Measurements from ENCODE around the gene MRPS7. TPM values are rescaled to one million over a fixed set of nuclear protein-coding genes. Genes with fewer than 3 reads are reported as not detected.

MRPS7 gene
- total and polyA plus RNA-seq, 2 donors (not counting 1 experiment from before 2014, with no cell fraction given), result 44.2 to 51.5 TPM

DNA sequence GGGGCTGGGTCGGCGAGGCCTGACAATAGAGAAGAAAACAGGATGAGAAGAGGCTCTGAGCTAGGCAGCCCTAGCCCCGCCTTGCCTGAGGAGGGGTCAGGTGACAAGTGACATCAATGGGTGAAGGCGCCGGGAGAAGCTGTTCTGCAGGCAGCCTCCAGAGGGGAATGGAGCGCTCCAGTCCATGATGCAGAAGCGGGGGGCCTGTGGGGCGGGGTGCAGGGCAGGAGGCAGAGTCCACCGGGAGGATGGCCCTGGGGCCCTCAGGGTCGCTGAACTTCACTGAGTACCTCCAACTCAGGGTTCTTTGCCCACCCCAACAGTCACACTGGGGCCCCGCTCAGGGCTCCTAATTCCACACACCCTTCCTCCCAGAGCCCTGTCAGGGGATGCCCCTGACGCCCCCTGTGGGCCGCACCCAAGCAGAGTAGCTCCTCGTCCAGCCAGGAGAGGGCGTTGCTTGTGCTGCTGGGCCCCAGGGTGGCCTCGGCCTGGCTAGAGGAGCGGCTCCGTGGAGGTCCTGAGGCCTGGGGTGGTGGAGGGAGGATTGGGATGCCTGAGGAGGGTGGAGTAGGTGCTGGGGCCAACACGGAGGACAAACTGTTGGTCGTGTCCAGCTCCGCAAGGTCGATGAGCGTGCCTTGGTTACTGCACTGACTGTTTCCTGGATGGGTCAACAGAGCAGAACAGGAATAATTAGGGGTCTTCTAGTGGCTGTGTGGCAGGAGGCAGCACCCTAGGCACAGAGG, 21.1 kb upstream of the MRPS7 start:
- H3K4me1 ChIP-seq (ENCODE audit: control insufficient read depth, extremely low read depth, insufficient read depth, low read length), result peaks cover 3% of the 10 kb centered on the region
- H3K36me3 ChIP-seq (ENCODE audit: control insufficient read depth, insufficient read depth, low read length), result peaks cover 50% of the 10 kb centered on the region
- no peak overlapping the region for H3K4me3 ChIP-seq (replicated peaks in 1 of 4; ENCODE audit: control extremely low read depth in 1 of 4, insufficient read depth in 1 of 4, low read depth in 3 of 4, low read length in 4 of 4)
- no peaks in the 10 kb centered on the region for H4K20me1 ChIP-seq (ENCODE audit: control insufficient read depth, extremely low read depth, insufficient read depth, low read length)
- peak overlapping the region; percentile 39 for H3K27ac ChIP-seq (ENCODE audit: insufficient read depth, low read length)
- H3K79me2 ChIP-seq (ENCODE audit: control insufficient read depth, insufficient read depth, low read length), result no peaks in the 10 kb centered on the region
- DNase-seq (ENCODE audit: low read depth in 2 of 2), result peak; percentile 22 to 24
- TF ChIP-seq, protein P1, sequence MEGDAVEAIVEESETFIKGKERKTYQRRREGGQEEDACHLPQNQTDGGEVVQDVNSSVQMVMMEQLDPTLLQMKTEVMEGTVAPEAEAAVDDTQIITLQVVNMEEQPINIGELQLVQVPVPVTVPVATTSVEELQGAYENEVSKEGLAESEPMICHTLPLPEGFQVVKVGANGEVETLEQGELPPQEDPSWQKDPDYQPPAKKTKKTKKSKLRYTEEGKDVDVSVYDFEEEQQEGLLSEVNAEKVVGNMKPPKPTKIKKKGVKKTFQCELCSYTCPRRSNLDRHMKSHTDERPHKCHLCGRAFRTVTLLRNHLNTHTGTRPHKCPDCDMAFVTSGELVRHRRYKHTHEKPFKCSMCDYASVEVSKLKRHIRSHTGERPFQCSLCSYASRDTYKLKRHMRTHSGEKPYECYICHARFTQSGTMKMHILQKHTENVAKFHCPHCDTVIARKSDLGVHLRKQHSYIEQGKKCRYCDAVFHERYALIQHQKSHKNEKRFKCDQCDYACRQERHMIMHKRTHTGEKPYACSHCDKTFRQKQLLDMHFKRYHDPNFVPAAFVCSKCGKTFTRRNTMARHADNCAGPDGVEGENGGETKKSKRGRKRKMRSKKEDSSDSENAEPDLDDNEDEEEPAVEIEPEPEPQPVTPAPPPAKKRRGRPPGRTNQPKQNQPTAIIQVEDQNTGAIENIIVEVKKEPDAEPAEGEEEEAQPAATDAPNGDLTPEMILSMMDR (conservative IDR thresholded peaks at IDR 0.05 in 1 of 2, IDR thresholded peaks at IDR 0.05 in 1 of 2; ENCODE audit: low read depth in 1 of 2, low read length in 2 of 2), result peak; percentile 46 to 72
- no peak for TF ChIP-seq EZH2 (IDR thresholded peaks at IDR 0.05; ENCODE audit: low read length, missing control alignments)
- H3K27me3 ChIP-seq (ENCODE audit: control insufficient read depth, insufficient read depth, low read length), result no peaks in the 10 kb centered on the region
- no peak overlapping the region for H2AFZ ChIP-seq (ENCODE audit: low read length)
- H3K9me3 ChIP-seq (ENCODE audit: control insufficient read depth, insufficient read depth, low read depth, low read length), result no peaks in the 10 kb centered on the region
- no peak overlapping the region for H3K9ac ChIP-seq (ENCODE audit: insufficient read depth, low read length)
- H3K4me2 ChIP-seq (ENCODE audit: extremely low read depth, insufficient read depth, low read length), result no peak overlapping the region

DNA sequence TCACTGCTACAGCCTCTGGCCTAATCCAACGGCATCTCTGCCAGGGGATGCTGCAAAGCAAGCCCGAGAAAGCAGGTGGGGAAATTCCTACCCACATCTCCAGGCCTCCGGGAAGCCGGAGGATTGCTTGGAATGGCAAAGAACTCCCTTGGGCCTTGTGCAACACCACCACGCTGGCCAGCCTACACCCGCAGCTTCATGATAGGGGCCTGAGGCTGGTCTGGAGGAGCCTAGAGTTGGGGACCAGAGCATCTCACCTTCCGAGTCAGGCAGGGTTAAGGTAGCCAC, 20.6 kb upstream of the MRPS7 start:
- no peaks in the 10 kb centered on the region for H4K20me1 ChIP-seq (ENCODE audit: control insufficient read depth, extremely low read depth, insufficient read depth, low read length)

DNA sequence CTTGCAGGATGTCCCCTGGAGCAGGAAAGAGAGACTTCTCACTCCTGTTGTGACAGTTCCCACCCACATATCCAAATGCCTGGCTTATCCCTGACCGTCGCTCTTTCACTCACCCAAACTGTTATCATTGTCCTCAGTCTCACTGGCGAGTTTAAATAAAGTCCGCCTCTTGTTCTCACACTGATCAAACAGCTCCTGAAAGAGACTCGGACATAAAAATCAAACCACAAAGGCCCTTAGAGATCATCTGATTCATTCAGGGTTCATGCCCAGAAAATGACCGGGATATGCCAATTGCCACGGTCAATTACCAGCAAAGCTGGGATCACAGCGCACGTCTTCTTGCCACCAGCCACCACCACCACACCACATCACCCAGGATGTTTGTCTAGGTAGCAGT, 20.2 kb upstream of the MRPS7 start:
- TF ChIP-seq, protein P1 (conservative IDR thresholded peaks at IDR 0.05 in 1 of 2, IDR thresholded peaks at IDR 0.05 in 1 of 2; ENCODE audit: low read depth in 1 of 2, low read length in 2 of 2), result no peak
- Histone ChIP-seq H3K79me2 (ENCODE audit: control insufficient read depth, insufficient read depth, low read length) (no peaks in the 10 kb centered on the region), H3K36me3 (ENCODE audit: control insufficient read depth, insufficient read depth, low read length) (peaks cover 51% of the 10 kb centered on the region), H3K27ac (ENCODE audit: insufficient read depth, low read length) (peak overlapping the region; percentile 39), H3K4me2 (ENCODE audit: extremely low read depth, insufficient read depth, low read length) (no peak overlapping the region), H3K9ac (ENCODE audit: insufficient read depth, low read length) (no peak overlapping the region), H4K20me1 (ENCODE audit: control insufficient read depth, extremely low read depth, insufficient read depth, low read length) (no peaks in the 10 kb centered on the region), H2AFZ (ENCODE audit: low read length) (no peak overlapping the region), H3K9me3 (ENCODE audit: control insufficient read depth, insufficient read depth, low read depth, low read length) (no peaks in the 10 kb centered on the region), H3K4me1 (ENCODE audit: control insufficient read depth, extremely low read depth, insufficient read depth, low read length) (peaks cover 3% of the 10 kb centered on the region), H3K4me3 (replicated peaks in 1 of 4; ENCODE audit: control extremely low read depth in 1 of 4, insufficient read depth in 1 of 4, low read depth in 3 of 4, low read length in 4 of 4) (no peak overlapping the region), H3K27me3 (ENCODE audit: control insufficient read depth, insufficient read depth, low read length) (no peaks in the 10 kb centered on the region)
- no peak for DNase-seq (ENCODE audit: low read depth in 2 of 2)

More for the DNA sequence above, 20.6 kb upstream of the MRPS7 start:
- Histone ChIP-seq H3K4me2 (ENCODE audit: extremely low read depth, insufficient read depth, low read length) (no peak overlapping the region), H3K79me2 (ENCODE audit: control insufficient read depth, insufficient read depth, low read length) (no peaks in the 10 kb centered on the region), H3K9ac (ENCODE audit: insufficient read depth, low read length) (no peak overlapping the region), H3K27me3 (ENCODE audit: control insufficient read depth, insufficient read depth, low read length) (no peaks in the 10 kb centered on the region), H3K4me3 (replicated peaks in 1 of 4; ENCODE audit: control extremely low read depth in 1 of 4, insufficient read depth in 1 of 4, low read depth in 3 of 4, low read length in 4 of 4) (no peak overlapping the region), H3K27ac (ENCODE audit: insufficient read depth, low read length) (peak overlapping the region; percentile 39), H3K4me1 (ENCODE audit: control insufficient read depth, extremely low read depth, insufficient read depth, low read length) (peaks cover 3% of the 10 kb centered on the region), H2AFZ (ENCODE audit: low read length) (no peak overlapping the region), H3K9me3 (ENCODE audit: control insufficient read depth, insufficient read depth, low read depth, low read length) (no peaks in the 10 kb centered on the region), H3K36me3 (ENCODE audit: control insufficient read depth, insufficient read depth, low read length) (peaks cover 52% of the 10 kb centered on the region)
- TF ChIP-seq, protein P1 (conservative IDR thresholded peaks at IDR 0.05 in 1 of 2, IDR thresholded peaks at IDR 0.05 in 1 of 2; ENCODE audit: low read depth in 1 of 2, low read length in 2 of 2), result no peak
- TF ChIP-seq EZH2 (IDR thresholded peaks at IDR 0.05; ENCODE audit: low read length, missing control alignments), result no peak
- no peak for DNase-seq (ENCODE audit: low read depth in 2 of 2)

Measured in fibroblast of lung (primary cell).